ENCODE data around the gene VIPR2. TPM values are rescaled to one million over a fixed set of nuclear protein-coding genes. Genes with fewer than 3 reads are reported as not detected.
"Not testable (repeated sequence)": the region's sequence is repeated elsewhere in the genome, so short reads cannot be mapped to it uniquely, and the experiment has no call there.

Gene VIPR2
- total and polyA plus RNA-seq, 2 donors = 6.9 to 22.8 TPM

GRCh38 chr7:159107161-159107892 is 37.3 kb downstream of the VIPR2 start:
- Histone ChIP-seq H3K36me3 (ENCODE audit: control insufficient read depth in 2 of 2, insufficient read depth in 2 of 2, low read length in 1 of 2) (peaks cover 14 to 38% of the 10 kb centered on the region in 2 donors), H3K4me1 (ENCODE audit: control insufficient read depth in 2 of 2, insufficient read depth in 2 of 2, low read length in 2 of 2) (peaks cover 25 to 39% of the 10 kb centered on the region in 2 donors), H3K27ac (ENCODE audit: low read depth in 1 of 2, low read length in 1 of 2) (no peak overlapping the region), H3K9me3 (ENCODE audit: control insufficient read depth in 2 of 2, insufficient read depth in 1 of 2, low read length in 1 of 2) (peaks cover 2 to 4% of the 10 kb centered on the region in 2 donors), H3K27me3 (ENCODE audit: control insufficient read depth in 2 of 2, insufficient read depth in 1 of 2, low read length in 1 of 2) (peaks cover 0 to 6% of the 10 kb centered on the region in 2 donors), H3K4me3 (ENCODE audit: low read length in 2 of 2) (no peak overlapping the region)
- WGBS = 78% methylated on average over 13 of the region's 13 CpGs
- no peak for DNase-seq (ENCODE audit: low read depth in 6 of 9, low spot score in 9 of 9)

- WGBS = 80% methylated on average over 13 of the region's 13 CpGs
- H3K27me3 ChIP-seq (ENCODE audit: control insufficient read depth in 2 of 2, insufficient read depth in 1 of 2, low read length in 1 of 2) = peaks cover 0 to 3% of the 10 kb centered on the region in 2 donors
- no peak for DNase-seq (ENCODE audit: low read depth in 6 of 9, low spot score in 9 of 9)
- H3K27ac ChIP-seq (ENCODE audit: low read depth in 1 of 2, low read length in 1 of 2) = peak overlapping the region in 1 of 2 donors; percentile 25
- peaks cover 22 to 47% of the 10 kb centered on the region in 2 donors for H3K36me3 ChIP-seq (ENCODE audit: control insufficient read depth in 2 of 2, insufficient read depth in 2 of 2, low read length in 1 of 2)
- H3K4me1 ChIP-seq (ENCODE audit: control insufficient read depth in 2 of 2, insufficient read depth in 2 of 2, low read length in 2 of 2) = peaks cover 25 to 39% of the 10 kb centered on the region in 2 donors
- no peak overlapping the region for H3K4me3 ChIP-seq (ENCODE audit: low read length in 2 of 2)
- peaks cover 3 to 12% of the 10 kb centered on the region in 2 donors for H3K9me3 ChIP-seq (ENCODE audit: control insufficient read depth in 2 of 2, insufficient read depth in 1 of 2, low read length in 1 of 2)
Measured at GRCh38 chr7:159105832-159106811, 38.5 kb downstream of the VIPR2 start.

GRCh38 chr7:159105066-159105780 is 39.4 kb downstream of the VIPR2 start:
- 93% methylated on average over 14 of the region's 14 CpGs for WGBS
- Histone ChIP-seq H3K4me3 (ENCODE audit: low read length in 2 of 2) (no peak overlapping the region), H3K27me3 (ENCODE audit: control insufficient read depth in 2 of 2, insufficient read depth in 1 of 2, low read length in 1 of 2) (peaks cover 0 to 3% of the 10 kb centered on the region in 2 donors), H3K36me3 (ENCODE audit: control insufficient read depth in 2 of 2, insufficient read depth in 2 of 2, low read length in 1 of 2) (peaks cover 22 to 52% of the 10 kb centered on the region in 2 donors), H3K4me1 (ENCODE audit: control insufficient read depth in 2 of 2, insufficient read depth in 2 of 2, low read length in 2 of 2) (peaks cover 25 to 39% of the 10 kb centered on the region in 2 donors), H3K27ac (ENCODE audit: low read depth in 1 of 2, low read length in 1 of 2) (no peak overlapping the region), H3K9me3 (ENCODE audit: control insufficient read depth in 2 of 2, insufficient read depth in 1 of 2, low read length in 1 of 2) (peaks cover 3 to 19% of the 10 kb centered on the region in 2 donors)
- no peak for DNase-seq (ENCODE audit: low read depth in 6 of 9, low spot score in 9 of 9)

- DNase-seq (ENCODE audit: low read depth in 6 of 9, low spot score in 9 of 9) = no peak
- Histone ChIP-seq H3K4me1 (ENCODE audit: control insufficient read depth in 2 of 2, insufficient read depth in 2 of 2, low read length in 2 of 2) (peaks cover 25 to 35% of the 10 kb centered on the region in 2 donors), H3K4me3 (ENCODE audit: low read length in 2 of 2) (no peak overlapping the region), H3K36me3 (ENCODE audit: control insufficient read depth in 2 of 2, insufficient read depth in 2 of 2, low read length in 1 of 2) (peaks cover 26 to 57% of the 10 kb centered on the region in 2 donors), H3K9me3 (ENCODE audit: control insufficient read depth in 2 of 2, insufficient read depth in 1 of 2, low read length in 1 of 2) (peaks cover 3 to 20% of the 10 kb centered on the region in 2 donors), H3K27me3 (ENCODE audit: control insufficient read depth in 2 of 2, insufficient read depth in 1 of 2, low read length in 1 of 2) (peaks cover 0 to 3% of the 10 kb centered on the region in 2 donors), H3K27ac (ENCODE audit: low read depth in 1 of 2, low read length in 1 of 2) (no peak overlapping the region)
- WGBS = 86% methylated on average over 19 of the region's 19 CpGs
Measured at GRCh38 chr7:159104188-159104920, 40.3 kb downstream of the VIPR2 start.

- Histone ChIP-seq H3K9me3 (ENCODE audit: control insufficient read depth in 2 of 2, insufficient read depth in 1 of 2, low read length in 1 of 2) (peaks cover 3 to 20% of the 10 kb centered on the region in 2 donors), H3K27me3 (ENCODE audit: control insufficient read depth in 2 of 2, insufficient read depth in 1 of 2, low read length in 1 of 2) (peaks cover 0 to 3% of the 10 kb centered on the region in 2 donors), H3K27ac (ENCODE audit: low read depth in 1 of 2, low read length in 1 of 2) (peak overlapping the region in 1 of 2 donors; percentile 3), H3K4me3 (ENCODE audit: low read length in 2 of 2) (no peak overlapping the region), H3K4me1 (ENCODE audit: control insufficient read depth in 2 of 2, insufficient read depth in 2 of 2, low read length in 2 of 2) (peaks cover 22 to 29% of the 10 kb centered on the region in 2 donors), H3K36me3 (ENCODE audit: control insufficient read depth in 2 of 2, insufficient read depth in 2 of 2, low read length in 1 of 2) (peaks cover 29 to 60% of the 10 kb centered on the region in 2 donors)
- 86% methylated on average over 21 of the region's 21 CpGs for WGBS
- DNase-seq (ENCODE audit: low read depth in 6 of 9, low spot score in 9 of 9) = no peak
Measured at GRCh38 chr7:159103382-159104187, 41.1 kb downstream of the VIPR2 start.

GRCh38 chr7:159102681-159103381 is 41.8 kb downstream of the VIPR2 start:
- WGBS = 87% methylated on average over 14 of the region's 14 CpGs
- peaks cover 32 to 62% of the 10 kb centered on the region in 2 donors for H3K36me3 ChIP-seq (ENCODE audit: control insufficient read depth in 2 of 2, insufficient read depth in 2 of 2, low read length in 1 of 2)
- no peak for DNase-seq (ENCODE audit: low read depth in 6 of 9, low spot score in 9 of 9)
- H3K4me3 ChIP-seq (ENCODE audit: low read length in 2 of 2) = no peak overlapping the region
- H3K9me3 ChIP-seq (ENCODE audit: control insufficient read depth in 2 of 2, insufficient read depth in 1 of 2, low read length in 1 of 2) = peaks cover 3 to 20% of the 10 kb centered on the region in 2 donors
- H3K27ac ChIP-seq (ENCODE audit: low read depth in 1 of 2, low read length in 1 of 2) = no peak overlapping the region
- peaks cover 15 to 22% of the 10 kb centered on the region in 2 donors for H3K4me1 ChIP-seq (ENCODE audit: control insufficient read depth in 2 of 2, insufficient read depth in 2 of 2, low read length in 2 of 2)
- peaks cover 0 to 3% of the 10 kb centered on the region in 2 donors for H3K27me3 ChIP-seq (ENCODE audit: control insufficient read depth in 2 of 2, insufficient read depth in 1 of 2, low read length in 1 of 2)

- not testable (repeated sequence) for DNase-seq (ENCODE audit: low read depth in 6 of 9, low spot score in 9 of 9); H3K4me3 ChIP-seq (ENCODE audit: low read length in 2 of 2); H3K27me3 ChIP-seq (ENCODE audit: control insufficient read depth in 2 of 2, insufficient read depth in 1 of 2, low read length in 1 of 2); H3K27ac ChIP-seq (ENCODE audit: low read depth in 1 of 2, low read length in 1 of 2)
- H3K4me1 ChIP-seq (ENCODE audit: control insufficient read depth in 2 of 2, insufficient read depth in 2 of 2, low read length in 2 of 2) = peaks cover 6 to 10% of the 10 kb centered on the region in 2 donors
- peaks cover 33 to 69% of the 10 kb centered on the region in 2 donors for H3K36me3 ChIP-seq (ENCODE audit: control insufficient read depth in 2 of 2, insufficient read depth in 2 of 2, low read length in 1 of 2)
- H3K9me3 ChIP-seq (ENCODE audit: control insufficient read depth in 2 of 2, insufficient read depth in 1 of 2, low read length in 1 of 2) = peaks cover 3 to 22% of the 10 kb centered on the region in 2 donors
- 97% methylated on average over 42 of the region's 42 CpGs for WGBS
Measured at GRCh38 chr7:159101661-159102091, 43.0 kb downstream of the VIPR2 start.

Data from thymus (tissue), 11 donors.